Urinary bladder (tissue), 4 donors: ENCODE data around the gene POMT1. TPM values are rescaled to one million over a fixed set of nuclear protein-coding genes. Genes with fewer than 3 reads are reported as not detected.
A peak's percentile ranks its signal among the peaks of the same experiment; 100 is the strongest.

Experiments used
- DNase-seq: peaks from one replicate; pipeline ENCODE4 v3.0.0-alpha.2; 2015; ENCODE audit errors: extremely low spot score
- H3K27ac ChIP-seq: one replicate; pipeline ENCODE4 v1.5.1; 2013; ENCODE audit warnings: low read depth, mild to moderate bottlenecking, moderate library complexity
- H3K36me3 ChIP-seq: one replicate; pipeline ENCODE4 v1.6.1; 2013; ENCODE audit warnings: mild to moderate bottlenecking, moderate library complexity; ENCODE audit not compliant: insufficient read depth
- H3K4me1 ChIP-seq: one replicate; pipeline ENCODE4 v1.6.1; 2013; ENCODE audit warnings: mild to moderate bottlenecking, moderate library complexity; ENCODE audit not compliant: insufficient read depth
- H3K4me3 ChIP-seq: one replicate; pipeline ENCODE4 v1.5.1; 2013; ENCODE audit warnings: low read depth, low read length
- WGBS: extraction: QIAGEN DNeasy Blood & Tissue Kit; methylation state at CpG from one replicate; pipeline ENCODE4 v1.1.7; 2013; 5-methylcytosine and 5-hydroxymethylcytosine counted together
- polyA plus RNA-seq: library from polyadenylated mRNA; stranded (reverse); fragments of 200-250 nt; gene quantifications from one replicate; pipeline ENCODE4 v1.2.3, GENCODE V29; 2013
- total RNA-seq: library from RNA; depleted of rRNA; stranded (reverse); fragments of >200 nt; gene quantifications from one replicate; pipeline ENCODE4 v1.2.3, GENCODE V29; 2014
- donor health status: healthy with polysubstance abuse.
- donor health status: healthy.

POMT1 gene
- total and polyA plus RNA-seq, 2 donors = 17.5 to 20.1 TPM

- no peak overlapping the region for H3K27ac ChIP-seq
- no peak overlapping the region for H3K4me3 ChIP-seq
- peaks cover 3% of the 10 kb centered on the region for H3K36me3 ChIP-seq
- DNase-seq = no peak
- WGBS = 95% methylated on average over 35 of the region's 35 CpGs
- no peaks in the 10 kb centered on the region for H3K4me1 ChIP-seq
Measured at GRCh38 chr9:131528886-131529505, 26.3 kb downstream of the POMT1 start.

- Histone ChIP-seq H3K4me3 (peak overlapping the region; percentile 97), H3K4me1 (no peaks in the 10 kb centered on the region), H3K27ac (no peak overlapping the region), H3K36me3 (peaks cover 3% of the 10 kb centered on the region)
- DNase-seq = no peak
- WGBS = 62% methylated on average over 24 of the region's 24 CpGs
Measured at GRCh38 chr9:131529597-131530545, 27.2 kb downstream of the POMT1 start.

- WGBS = 2% methylated on average over 29 of the region's 29 CpGs
- DNase-seq = no peak
Measured at GRCh38 chr9:131530546-131530919, 27.8 kb downstream of the POMT1 start.

GRCh38 chr9:131530920-131531832 lies 28.5 kb downstream of the POMT1 start, which contains the start of gene UCK1:
TSS of gene UCK1 (minus strand) at chr9:131531263. CDS start at chr9:131531174, 89 bp downstream.
- 5% methylated on average over 103 of the region's 103 CpGs for WGBS
- H3K4me1 ChIP-seq = no peaks in the 10 kb centered on the region
- H3K36me3 ChIP-seq = peaks cover 3% of the 10 kb centered on the region
- peak within 1 kb of the TSS; percentile 97 for H3K4me3 ChIP-seq
- DNase-seq = no peak
- H3K27ac ChIP-seq = peak within 1 kb of the TSS; percentile 69

More at GRCh38 chr9:131530546-131530919, 27.8 kb downstream of the POMT1 start:
- Histone ChIP-seq H3K4me3 (peak overlapping the region; percentile 97), H3K27ac (no peak overlapping the region), H3K36me3 (peaks cover 3% of the 10 kb centered on the region), H3K4me1 (no peaks in the 10 kb centered on the region)

GRCh38 chr9:131534721-131535237 lies 32.1 kb downstream of the POMT1 start:
- 51% methylated on average over 8 of the region's 8 CpGs for WGBS
- DNase-seq = no peak
- no peaks in the 10 kb centered on the region for H3K4me1 ChIP-seq
- no peak overlapping the region for H3K27ac ChIP-seq
- H3K4me3 ChIP-seq = no peak overlapping the region
- no peaks in the 10 kb centered on the region for H3K36me3 ChIP-seq

GRCh38 chr9:131537946-131538345 lies 35.2 kb downstream of the POMT1 start:
- no peak for DNase-seq
- WGBS = 94% methylated on average over 19 of the region's 19 CpGs
- Histone ChIP-seq H3K4me1 (no peaks in the 10 kb centered on the region), H3K4me3 (no peak overlapping the region), H3K36me3 (no peaks in the 10 kb centered on the region), H3K27ac (no peak overlapping the region)

- Histone ChIP-seq H3K4me3 (no peak overlapping the region), H3K27ac (no peak overlapping the region), H3K36me3 (no peaks in the 10 kb centered on the region), H3K4me1 (no peaks in the 10 kb centered on the region)
- WGBS = 86% methylated on average over 7 of the region's 7 CpGs
- DNase-seq = no peak
Measured at GRCh38 chr9:131539223-131539923, 36.7 kb downstream of the POMT1 start.

GRCh38 chr9:131543141-131543540 lies 40.4 kb downstream of the POMT1 start:
- 94% methylated on average over 6 of the region's 6 CpGs for WGBS
- Histone ChIP-seq H3K36me3 (no peaks in the 10 kb centered on the region), H3K4me3 (no peak overlapping the region), H3K4me1 (peaks cover 4% of the 10 kb centered on the region), H3K27ac (no peak overlapping the region)
- DNase-seq = no peak

- Histone ChIP-seq H3K27ac (no peak within 1 kb of the TSS), H3K36me3 (no peaks in the 10 kb centered on the region), H3K4me1 (peaks cover 4% of the 10 kb centered on the region), H3K4me3 (peak within 1 kb of the TSS; percentile 5)
- WGBS = 18% methylated on average over 50 of the region's 50 CpGs
- DNase-seq = peak; percentile 17
Measured at GRCh38 chr9:131545003-131545785, 42.5 kb downstream of the POMT1 start, which contains the start of gene PRRT1B. TSS of gene PRRT1B (plus strand) at chr9:131545523. CDS start at chr9:131545616, 93 bp downstream.

- H3K4me1 ChIP-seq = peaks cover 4% of the 10 kb centered on the region
- WGBS = 3% methylated on average over 30 of the region's 30 CpGs
- no peaks in the 10 kb centered on the region for H3K36me3 ChIP-seq
- no peak for DNase-seq
- no peak overlapping the region for H3K4me3 ChIP-seq
- H3K27ac ChIP-seq = no peak overlapping the region
Measured at GRCh38 chr9:131545786-131546335, 43.1 kb downstream of the POMT1 start.

- Histone ChIP-seq H3K27ac (no peak overlapping the region), H3K36me3 (no peaks in the 10 kb centered on the region), H3K4me3 (peak overlapping the region; percentile 5), H3K4me1 (peaks cover 4% of the 10 kb centered on the region)
- under 1% methylated on average over 49 of the region's 49 CpGs for WGBS
- DNase-seq = peak; percentile 18
Measured at GRCh38 chr9:131546336-131547084, 43.8 kb downstream of the POMT1 start.
